Activated naive CD8-positive, alpha-beta T cell treated with anti-CD3 and anti-CD28 coated beads, Interleukin-2, amount 10 ng/mL, durations not matched to agents 7 days and 5 days (primary cell): ENCODE data around the gene GRIN2C. TPM values are rescaled to one million over a fixed set of nuclear protein-coding genes. Genes with fewer than 3 reads are reported as not detected.

Source experiments
- ATAC-seq: fragments of 150-1000 bp; cut with Tn5 transposase; one replicate; pipeline ENCODE4 v1.10.0; 2021; ENCODE audit warnings: low read depth, moderate library complexity
- POLR2A ChIA-PET: fragments of 350-600 bp; sonication (Branson Sonifier 250); formaldehyde crosslinking; loops from one replicate; lab custom pipeline; 2021; ENCODE audit warnings: antibody characterized with exemption; lab: Charles Lee
- DNase-seq: peaks from one replicate; pipeline ENCODE4 v3.0.0; 2021
- H3K27ac Mint-ChIP-seq: one replicate; pipeline ENCODE4 v1.8.0; 2022; ENCODE audit warnings: mild to moderate bottlenecking, mixed read lengths
- H3K27me3 Mint-ChIP-seq: one replicate; pipeline ENCODE4 v1.8.0; 2022; ENCODE audit warnings: mild to moderate bottlenecking, moderate library complexity, mixed read lengths
- H3K36me3 Mint-ChIP-seq: one replicate; pipeline ENCODE4 v1.8.0; 2021; ENCODE audit warnings: mild to moderate bottlenecking, mixed read lengths
- H3K4me1 Mint-ChIP-seq: one replicate; pipeline ENCODE4 v1.8.0; 2021; ENCODE audit warnings: mixed read lengths
- H3K4me3 Mint-ChIP-seq: one replicate; pipeline ENCODE4 v1.8.0; 2022; ENCODE audit warnings: mild to moderate bottlenecking, moderate library complexity, mixed read lengths
- H3K9me3 Mint-ChIP-seq: one replicate; pipeline ENCODE4 v1.8.0; 2021; ENCODE audit warnings: mixed read lengths
- total RNA-seq, 2 experiments: library from RNA; stranded (reverse); gene quantifications; one replicate each; pipeline ENCODE4 v1.2.3, GENCODE V29; 2021

GRIN2C gene
- total RNA-seq, 2 experiments from 2014 or later, result 0.17 TPM; not detected in 1

- H3K36me3 Mint-ChIP-seq, result no peaks in the 10 kb centered on the region
- H3K27ac Mint-ChIP-seq, result no peak overlapping the region
- DNase-seq (no peak), ATAC-seq (no peak)
- no peaks in the 10 kb centered on the region for H3K4me1 Mint-ChIP-seq
- no peaks in the 10 kb centered on the region for H3K27me3 Mint-ChIP-seq
- no peaks in the 10 kb centered on the region for H3K9me3 Mint-ChIP-seq
- POLR2A ChIA-PET, result no interaction called here
- H3K4me3 Mint-ChIP-seq, result no peak overlapping the region
These were observed 31.9 kb downstream of the GRIN2C start for GRCh38 chr17:74827800-74828199.

- no peak for ATAC-seq
- Mint-ChIP-seq H3K4me3 (no peak overlapping the region), H3K27ac (no peak overlapping the region), H3K36me3 (no peaks in the 10 kb centered on the region), H3K4me1 (no peaks in the 10 kb centered on the region), H3K9me3 (no peaks in the 10 kb centered on the region), H3K27me3 (no peaks in the 10 kb centered on the region)
- DNase-seq, result no peak
- POLR2A ChIA-PET, result no interaction called here
These were observed 33.5 kb downstream of the GRIN2C start for GRCh38 chr17:74825952-74826719.

GRCh38 chr17:74824961-74825627, 34.6 kb downstream of the GRIN2C start:
- Mint-ChIP-seq H3K4me1 (no peaks in the 10 kb centered on the region), H3K27ac (no peak overlapping the region), H3K36me3 (no peaks in the 10 kb centered on the region), H3K27me3 (no peaks in the 10 kb centered on the region), H3K4me3 (no peak overlapping the region), H3K9me3 (no peaks in the 10 kb centered on the region)
- POLR2A ChIA-PET, result interaction anchor here (0.5 kb wide), 1 partner anchor 37 kb away, joined by 3 read pairs; no protein-coding TSS in a partner anchor
- ATAC-seq (no peak), DNase-seq (no peak)

GRCh38 chr17:74822939-74823367, 36.7 kb downstream of the GRIN2C start:
- no peaks in the 10 kb centered on the region for H3K4me1 Mint-ChIP-seq
- H3K36me3 Mint-ChIP-seq, result no peaks in the 10 kb centered on the region
- POLR2A ChIA-PET, result no interaction called here
- no peaks in the 10 kb centered on the region for H3K27me3 Mint-ChIP-seq
- DNase-seq (no peak), ATAC-seq (no peak)
- no peak overlapping the region for H3K27ac Mint-ChIP-seq
- no peak overlapping the region for H3K4me3 Mint-ChIP-seq
- H3K9me3 Mint-ChIP-seq, result no peaks in the 10 kb centered on the region

- Mint-ChIP-seq H3K4me1 (no peaks in the 10 kb centered on the region), H3K27ac (no peak overlapping the region), H3K4me3 (no peak overlapping the region), H3K9me3 (no peaks in the 10 kb centered on the region), H3K27me3 (no peaks in the 10 kb centered on the region), H3K36me3 (no peaks in the 10 kb centered on the region)
- POLR2A ChIA-PET, result no interaction called here
- no peak for DNase-seq
- no peak for ATAC-seq
These were observed 37.2 kb downstream of the GRIN2C start for GRCh38 chr17:74822335-74822938.

- no peak for ATAC-seq
- DNase-seq, result no peak
- Mint-ChIP-seq H3K9me3 (no peaks in the 10 kb centered on the region), H3K4me3 (no peak overlapping the region), H3K36me3 (no peaks in the 10 kb centered on the region), H3K27ac (no peak overlapping the region), H3K27me3 (no peaks in the 10 kb centered on the region), H3K4me1 (no peaks in the 10 kb centered on the region)
- POLR2A ChIA-PET, result no interaction called here
These were observed 37.9 kb downstream of the GRIN2C start for GRCh38 chr17:74821655-74822334.

GRCh38 chr17:74819801-74820436, 39.8 kb downstream of the GRIN2C start:
- H3K9me3 Mint-ChIP-seq, result no peaks in the 10 kb centered on the region
- ATAC-seq (no peak), DNase-seq (no peak)
- H3K27me3 Mint-ChIP-seq, result no peaks in the 10 kb centered on the region
- POLR2A ChIA-PET, result no interaction called here
- H3K4me1 Mint-ChIP-seq, result peaks cover 2% of the 10 kb centered on the region
- H3K36me3 Mint-ChIP-seq, result no peaks in the 10 kb centered on the region
- H3K27ac Mint-ChIP-seq, result no peak overlapping the region
- H3K4me3 Mint-ChIP-seq, result no peak overlapping the region

GRCh38 chr17:74818291-74818938, 41.3 kb downstream of the GRIN2C start:
- H3K36me3 Mint-ChIP-seq, result no peaks in the 10 kb centered on the region
- no peak overlapping the region for H3K4me3 Mint-ChIP-seq
- H3K4me1 Mint-ChIP-seq, result peaks cover 2% of the 10 kb centered on the region
- H3K27ac Mint-ChIP-seq, result no peak overlapping the region
- no peak for DNase-seq
- H3K9me3 Mint-ChIP-seq, result no peaks in the 10 kb centered on the region
- no peak for ATAC-seq
- POLR2A ChIA-PET, result no interaction called here
- H3K27me3 Mint-ChIP-seq, result no peaks in the 10 kb centered on the region

GRCh38 chr17:74816905-74817620, 42.6 kb downstream of the GRIN2C start:
- POLR2A ChIA-PET, result no interaction called here
- Mint-ChIP-seq H3K4me3 (no peak overlapping the region), H3K4me1 (peaks cover 2% of the 10 kb centered on the region), H3K36me3 (no peaks in the 10 kb centered on the region), H3K27me3 (no peaks in the 10 kb centered on the region), H3K27ac (no peak overlapping the region), H3K9me3 (no peaks in the 10 kb centered on the region)
- ATAC-seq (no peak), DNase-seq (no peak)

GRCh38 chr17:74815550-74816370, 43.9 kb downstream of the GRIN2C start:
- Mint-ChIP-seq H3K27ac (no peak overlapping the region), H3K36me3 (no peaks in the 10 kb centered on the region), H3K9me3 (no peaks in the 10 kb centered on the region), H3K4me3 (no peak overlapping the region), H3K27me3 (no peaks in the 10 kb centered on the region), H3K4me1 (peaks cover 2% of the 10 kb centered on the region)
- no peak for ATAC-seq
- POLR2A ChIA-PET, result no interaction called here
- DNase-seq, result no peak

GRCh38 chr17:74815067-74815466, 44.6 kb downstream of the GRIN2C start:
- ATAC-seq, result no peak
- no peak overlapping the region for H3K4me3 Mint-ChIP-seq
- POLR2A ChIA-PET, result no interaction called here
- H3K9me3 Mint-ChIP-seq, result no peaks in the 10 kb centered on the region
- no peak for DNase-seq
- peaks cover 2% of the 10 kb centered on the region for H3K4me1 Mint-ChIP-seq
- no peaks in the 10 kb centered on the region for H3K27me3 Mint-ChIP-seq
- H3K36me3 Mint-ChIP-seq, result peaks cover under 1% of the 10 kb centered on the region
- H3K27ac Mint-ChIP-seq, result no peak overlapping the region

- H3K27ac Mint-ChIP-seq, result no peak overlapping the region
- H3K9me3 Mint-ChIP-seq, result no peaks in the 10 kb centered on the region
- H3K4me1 Mint-ChIP-seq, result peaks cover 2% of the 10 kb centered on the region
- ATAC-seq, result no peak
- no peak overlapping the region for H3K4me3 Mint-ChIP-seq
- no peak for DNase-seq
- no peaks in the 10 kb centered on the region for H3K27me3 Mint-ChIP-seq
- H3K36me3 Mint-ChIP-seq, result peaks cover 1% of the 10 kb centered on the region
- POLR2A ChIA-PET, result no interaction called here
These were observed 45.2 kb downstream of the GRIN2C start for GRCh38 chr17:74814453-74814852.
